ENCODE results near the gene SFT2D2.

DNA sequence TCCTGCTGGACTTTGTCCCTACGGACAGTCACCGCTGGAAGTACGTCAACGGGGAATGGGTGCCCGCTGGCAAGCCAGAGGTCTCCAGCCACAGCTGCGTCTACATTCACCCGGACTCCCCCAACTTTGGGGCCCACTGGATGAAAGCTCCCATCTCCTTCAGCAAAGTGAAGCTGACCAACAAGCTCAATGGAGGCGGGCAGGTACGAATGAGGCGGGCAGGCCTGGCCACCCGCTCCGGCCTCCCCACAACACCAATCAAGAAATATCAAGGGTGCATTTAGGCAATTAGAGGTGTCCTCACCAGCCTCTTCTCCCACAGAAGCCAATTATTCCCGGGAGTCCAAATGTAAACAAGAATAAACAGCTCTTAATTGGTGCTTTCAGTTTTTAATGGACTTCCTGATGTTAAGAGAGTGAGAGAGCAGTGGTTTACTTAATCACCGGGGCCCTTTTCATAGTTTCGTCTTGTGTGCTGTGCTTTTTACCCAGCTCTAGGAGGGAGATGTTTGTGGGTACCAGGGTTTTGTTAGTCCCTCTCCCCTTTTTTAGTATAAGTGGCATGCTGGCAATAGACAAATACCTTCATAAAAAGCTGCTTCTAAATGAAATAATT is 65.5 kb downstream of the SFT2D2 start:
- TF ChIP-seq, protein P1, sequence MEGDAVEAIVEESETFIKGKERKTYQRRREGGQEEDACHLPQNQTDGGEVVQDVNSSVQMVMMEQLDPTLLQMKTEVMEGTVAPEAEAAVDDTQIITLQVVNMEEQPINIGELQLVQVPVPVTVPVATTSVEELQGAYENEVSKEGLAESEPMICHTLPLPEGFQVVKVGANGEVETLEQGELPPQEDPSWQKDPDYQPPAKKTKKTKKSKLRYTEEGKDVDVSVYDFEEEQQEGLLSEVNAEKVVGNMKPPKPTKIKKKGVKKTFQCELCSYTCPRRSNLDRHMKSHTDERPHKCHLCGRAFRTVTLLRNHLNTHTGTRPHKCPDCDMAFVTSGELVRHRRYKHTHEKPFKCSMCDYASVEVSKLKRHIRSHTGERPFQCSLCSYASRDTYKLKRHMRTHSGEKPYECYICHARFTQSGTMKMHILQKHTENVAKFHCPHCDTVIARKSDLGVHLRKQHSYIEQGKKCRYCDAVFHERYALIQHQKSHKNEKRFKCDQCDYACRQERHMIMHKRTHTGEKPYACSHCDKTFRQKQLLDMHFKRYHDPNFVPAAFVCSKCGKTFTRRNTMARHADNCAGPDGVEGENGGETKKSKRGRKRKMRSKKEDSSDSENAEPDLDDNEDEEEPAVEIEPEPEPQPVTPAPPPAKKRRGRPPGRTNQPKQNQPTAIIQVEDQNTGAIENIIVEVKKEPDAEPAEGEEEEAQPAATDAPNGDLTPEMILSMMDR (IDR thresholded peaks at IDR 0.05; ENCODE audit: insufficient read depth, low read length): no peak
- TF ChIP-seq SPI1 (IDR thresholded peaks at IDR 0.05; ENCODE audit: borderline replicate concordance, low read depth): no peak
